Kidney epithelial cell (primary cell): ENCODE data around the gene EIF4EBP2. TPM values are rescaled to one million over a fixed set of nuclear protein-coding genes. Genes with fewer than 3 reads are reported as not detected.

Source experiments
- DNase-seq: peaks from one replicate; pipeline ENCODE4 v3.0.0-alpha.2; 2010; ENCODE audit warnings: low read depth
- H3K27me3 ChIP-seq: 2 replicates; pipeline ENCODE4 v1.6.0; 2011; ENCODE audit warnings: low read length; ENCODE audit not compliant: control insufficient read depth, insufficient read depth
- H3K36me3 ChIP-seq: 2 replicates; pipeline ENCODE4 v1.5.1; 2011; ENCODE audit warnings: low read length; ENCODE audit not compliant: control insufficient read depth, insufficient read depth
- H3K4me3 ChIP-seq: 2 replicates; pipeline ENCODE4 v1.5.1; 2011; ENCODE audit warnings: low read depth, mild to moderate bottlenecking, control low read depth, low read length
- total RNA-seq: library from RNA; depleted of rRNA; stranded (reverse); fragments of >200 nt; gene quantifications from 2 replicates; pipeline ENCODE4 v1.2.3, GENCODE V29; 2015
- TF ChIP-seq, protein P1 (sequence below): IDR thresholded peaks from 2 replicates; pipeline ENCODE4 v1.5.1; 2011; ENCODE audit warnings: mild to moderate bottlenecking, moderate library complexity, low read length, control low read depth, inconsistent platforms; ENCODE audit not compliant: insufficient read depth, poor library complexity, severe bottlenecking

The EIF4EBP2 gene
- total RNA-seq, 1 donor from 2014 or later = 34.3 TPM

DNA sequence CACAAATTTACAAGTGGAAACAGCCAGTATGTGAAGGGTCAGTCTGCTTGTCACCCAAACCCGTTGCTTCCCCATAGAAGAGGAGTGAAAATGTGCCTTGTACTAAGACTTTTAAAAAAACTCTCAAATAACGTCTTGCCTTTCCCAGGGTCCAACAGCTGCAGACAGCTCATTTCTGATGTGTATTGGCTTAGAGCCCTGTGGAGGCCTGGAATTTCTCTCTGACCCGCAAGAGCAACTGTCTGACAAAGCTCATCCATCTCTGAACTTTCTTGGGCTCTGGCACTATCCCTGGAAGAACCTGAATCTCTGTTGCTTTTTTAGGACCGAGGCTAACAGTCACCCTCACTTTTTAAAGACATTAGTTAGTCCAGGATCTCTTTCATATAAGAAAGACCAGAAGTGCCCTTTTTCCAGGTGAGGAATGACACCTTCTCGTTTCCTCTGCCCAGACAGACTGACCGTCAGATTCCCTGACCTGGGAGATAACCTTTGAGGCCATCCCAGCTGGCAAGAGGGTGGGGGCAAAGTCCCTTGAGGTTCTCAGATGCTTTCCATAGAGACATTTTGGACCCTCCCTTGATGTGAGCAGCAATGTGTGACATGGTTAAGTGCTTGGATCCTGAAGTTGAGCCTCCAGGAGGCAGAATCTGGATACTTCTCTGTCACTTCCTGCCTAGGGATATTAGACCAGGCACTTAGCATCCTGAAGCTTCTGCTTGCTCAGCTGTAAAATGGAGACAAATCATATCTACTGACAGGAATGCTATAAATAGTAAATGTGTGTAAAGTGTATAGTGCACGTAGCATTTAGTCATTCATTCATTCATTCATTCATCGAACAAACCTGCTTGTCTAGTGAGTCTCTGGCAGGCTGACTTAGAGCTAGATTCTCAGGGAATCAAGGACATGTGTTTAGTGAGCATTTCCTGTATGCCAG lies 42.0 kb downstream of the EIF4EBP2 start:
- Histone ChIP-seq H3K27me3 (peaks cover 27% of the 10 kb centered on the region), H3K36me3 (no peaks in the 10 kb centered on the region), H3K4me3 (no peak overlapping the region)
- DNase-seq = no peak
- TF ChIP-seq, protein P1, sequence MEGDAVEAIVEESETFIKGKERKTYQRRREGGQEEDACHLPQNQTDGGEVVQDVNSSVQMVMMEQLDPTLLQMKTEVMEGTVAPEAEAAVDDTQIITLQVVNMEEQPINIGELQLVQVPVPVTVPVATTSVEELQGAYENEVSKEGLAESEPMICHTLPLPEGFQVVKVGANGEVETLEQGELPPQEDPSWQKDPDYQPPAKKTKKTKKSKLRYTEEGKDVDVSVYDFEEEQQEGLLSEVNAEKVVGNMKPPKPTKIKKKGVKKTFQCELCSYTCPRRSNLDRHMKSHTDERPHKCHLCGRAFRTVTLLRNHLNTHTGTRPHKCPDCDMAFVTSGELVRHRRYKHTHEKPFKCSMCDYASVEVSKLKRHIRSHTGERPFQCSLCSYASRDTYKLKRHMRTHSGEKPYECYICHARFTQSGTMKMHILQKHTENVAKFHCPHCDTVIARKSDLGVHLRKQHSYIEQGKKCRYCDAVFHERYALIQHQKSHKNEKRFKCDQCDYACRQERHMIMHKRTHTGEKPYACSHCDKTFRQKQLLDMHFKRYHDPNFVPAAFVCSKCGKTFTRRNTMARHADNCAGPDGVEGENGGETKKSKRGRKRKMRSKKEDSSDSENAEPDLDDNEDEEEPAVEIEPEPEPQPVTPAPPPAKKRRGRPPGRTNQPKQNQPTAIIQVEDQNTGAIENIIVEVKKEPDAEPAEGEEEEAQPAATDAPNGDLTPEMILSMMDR = no peak

DNA sequence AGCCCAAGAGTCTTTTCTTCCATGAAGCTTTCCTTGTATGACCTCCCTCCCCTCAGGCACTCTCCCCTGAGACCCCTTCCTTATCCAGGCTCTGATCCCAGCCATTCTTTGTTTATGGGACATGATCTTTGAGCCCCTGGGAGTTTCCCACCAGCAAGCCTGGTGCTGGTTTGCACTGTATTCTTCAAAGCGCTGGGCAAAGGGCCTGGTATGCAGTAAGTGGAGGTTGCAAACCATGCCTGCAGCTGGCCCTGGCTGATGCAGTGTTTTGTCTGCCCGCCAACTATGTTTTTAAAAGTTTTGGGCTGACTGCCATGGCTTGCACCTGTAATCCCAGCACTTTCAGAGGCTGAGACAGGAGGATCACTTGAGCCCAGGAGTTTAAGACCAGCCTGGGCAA lies 44.3 kb downstream of the EIF4EBP2 start:
- Histone ChIP-seq H3K27me3 (peaks cover 4% of the 10 kb centered on the region), H3K4me3 (no peak overlapping the region), H3K36me3 (no peaks in the 10 kb centered on the region)
- DNase-seq = no peak
- TF ChIP-seq, protein P1 = no peak

DNA sequence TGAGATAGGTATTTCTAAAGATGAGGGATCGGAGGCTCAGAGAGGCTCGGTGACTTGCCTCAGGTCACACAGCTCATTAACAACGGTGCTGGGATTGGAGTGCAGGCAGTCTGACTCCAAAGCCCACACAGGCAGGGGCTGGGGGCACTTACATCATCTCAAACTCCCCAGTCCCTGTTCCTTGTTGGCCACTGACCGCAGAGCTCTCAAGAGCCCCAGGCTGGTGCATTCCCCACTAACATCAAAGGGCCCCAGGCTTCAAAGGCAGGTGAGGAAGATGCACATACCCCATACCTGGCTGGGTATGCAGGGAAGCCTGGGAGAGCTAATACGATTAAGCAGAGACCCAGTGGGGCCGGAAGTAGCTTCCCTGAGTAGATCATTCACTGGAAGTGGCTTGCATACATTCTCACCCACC lies 51.3 kb downstream of the EIF4EBP2 start:
- Histone ChIP-seq H3K27me3 (peaks cover 25% of the 10 kb centered on the region), H3K36me3 (no peaks in the 10 kb centered on the region), H3K4me3 (no peak overlapping the region)
- TF ChIP-seq, protein P1 = no peak
- no peak for DNase-seq

DNA sequence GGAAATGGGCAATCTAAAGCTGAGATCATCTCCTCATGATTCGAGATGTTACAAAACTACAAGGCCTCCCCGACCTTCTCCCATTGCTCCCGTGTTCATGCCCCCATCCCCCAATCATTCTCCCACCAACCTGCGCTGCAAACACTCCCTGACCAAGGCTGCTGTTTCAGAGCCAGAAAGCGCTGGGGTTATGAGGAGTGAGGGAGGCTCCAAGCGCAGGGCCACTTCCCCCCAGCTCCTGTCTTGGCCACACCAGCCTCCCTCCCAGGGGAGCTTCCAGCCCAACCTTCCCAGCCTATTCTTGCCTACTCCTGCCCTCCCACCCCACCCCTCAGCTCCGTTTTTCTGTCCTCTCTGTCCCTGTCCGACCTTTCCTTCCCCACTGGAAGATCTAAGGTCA lies 52.2 kb downstream of the EIF4EBP2 start:
- Histone ChIP-seq H3K36me3 (no peaks in the 10 kb centered on the region), H3K4me3 (no peak overlapping the region), H3K27me3 (peaks cover 25% of the 10 kb centered on the region)
- TF ChIP-seq, protein P1 = no peak
- DNase-seq = no peak

DNA sequence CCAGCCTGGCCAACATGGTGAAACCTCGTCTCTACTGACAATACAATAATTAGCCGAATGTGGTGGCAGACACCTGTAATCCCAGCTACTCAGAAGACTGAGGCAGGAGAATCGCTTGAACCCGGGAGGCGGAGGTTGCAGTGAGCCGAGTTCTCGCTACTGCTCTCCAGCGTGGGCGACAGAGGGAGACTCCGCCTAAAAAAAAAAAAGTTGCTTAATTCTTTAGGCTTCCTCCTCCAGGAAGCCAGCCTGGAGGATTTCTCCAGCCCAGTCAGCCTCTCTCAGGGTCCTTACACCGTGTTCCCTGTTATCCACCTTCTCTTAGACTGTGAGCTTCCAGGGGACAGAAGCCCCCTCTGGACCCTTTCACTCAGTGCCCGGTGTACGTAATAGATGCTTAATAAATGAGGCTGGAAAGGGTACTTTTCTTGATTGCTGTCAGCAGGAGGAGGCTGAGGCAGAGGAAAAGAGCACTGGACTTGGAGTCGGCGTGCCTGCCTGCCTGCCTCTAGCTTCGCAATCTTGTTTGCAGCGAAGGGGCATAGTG lies 53.9 kb downstream of the EIF4EBP2 start:
- no peaks in the 10 kb centered on the region for H3K36me3 ChIP-seq
- no peak overlapping the region for H3K4me3 ChIP-seq
- peaks cover 25% of the 10 kb centered on the region for H3K27me3 ChIP-seq
- TF ChIP-seq, protein P1 = no peak
- DNase-seq = no peak
